Inflammatory macrophage treated with lipopolysaccharide for 4 hours (primary cell): Measurements from ENCODE around the gene NR1H4.
"Not testable (repeated sequence)": the region's sequence is repeated elsewhere in the genome, so short reads cannot be mapped to it uniquely, and the experiment has no call there.

Experiments
- DNase-seq: peaks from one replicate; pipeline ENCODE4 v3.0.0-alpha.2; 2020

The NR1H4 gene

DNA sequence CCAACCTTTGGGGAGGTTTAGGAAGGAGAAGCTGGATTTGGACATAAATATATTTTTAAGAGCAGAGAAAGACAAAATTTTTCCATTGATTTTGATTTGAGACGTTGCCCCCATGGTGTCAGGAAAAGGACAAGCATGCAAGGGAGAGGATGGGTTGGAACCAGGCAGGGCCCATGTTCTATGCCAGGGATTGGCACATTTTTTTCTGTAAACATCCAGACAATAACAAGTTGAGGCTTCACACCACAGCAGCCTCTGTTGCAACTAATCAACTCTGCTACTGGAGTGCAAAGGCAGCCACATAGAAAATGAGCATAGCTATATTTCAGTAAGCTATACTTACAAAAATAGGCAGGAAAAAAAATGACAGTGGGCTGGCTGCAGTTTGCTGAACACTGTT, 44.7 kb downstream of the NR1H4 start:
- no peak for DNase-seq

- no peak for DNase-seq
Measured at GRCh38 chr12:100520048-100520769, 46.5 kb downstream of the NR1H4 start.

DNA sequence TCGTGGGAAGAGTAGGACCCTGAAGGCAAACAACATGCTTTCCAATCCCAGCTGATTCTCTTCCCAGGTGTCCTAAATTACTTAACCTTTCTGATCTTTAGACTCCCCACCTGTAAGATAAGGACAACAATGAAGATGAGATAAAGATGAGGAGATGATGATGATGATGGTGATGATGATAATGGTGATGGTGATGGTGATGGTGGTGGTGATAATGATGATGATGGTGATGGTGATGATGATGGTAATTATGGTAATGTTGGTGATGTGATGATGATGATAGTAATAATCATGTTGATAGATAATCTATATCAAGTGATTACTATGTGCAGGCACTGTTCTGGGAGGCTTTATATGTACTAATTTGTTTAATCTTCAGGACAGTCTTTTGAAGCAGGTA, 48.3 kb downstream of the NR1H4 start:
- DNase-seq, result no peak

GRCh38 chr12:100528034-100528433, 54.4 kb downstream of the NR1H4 start:
- DNase-seq, result no peak

DNA sequence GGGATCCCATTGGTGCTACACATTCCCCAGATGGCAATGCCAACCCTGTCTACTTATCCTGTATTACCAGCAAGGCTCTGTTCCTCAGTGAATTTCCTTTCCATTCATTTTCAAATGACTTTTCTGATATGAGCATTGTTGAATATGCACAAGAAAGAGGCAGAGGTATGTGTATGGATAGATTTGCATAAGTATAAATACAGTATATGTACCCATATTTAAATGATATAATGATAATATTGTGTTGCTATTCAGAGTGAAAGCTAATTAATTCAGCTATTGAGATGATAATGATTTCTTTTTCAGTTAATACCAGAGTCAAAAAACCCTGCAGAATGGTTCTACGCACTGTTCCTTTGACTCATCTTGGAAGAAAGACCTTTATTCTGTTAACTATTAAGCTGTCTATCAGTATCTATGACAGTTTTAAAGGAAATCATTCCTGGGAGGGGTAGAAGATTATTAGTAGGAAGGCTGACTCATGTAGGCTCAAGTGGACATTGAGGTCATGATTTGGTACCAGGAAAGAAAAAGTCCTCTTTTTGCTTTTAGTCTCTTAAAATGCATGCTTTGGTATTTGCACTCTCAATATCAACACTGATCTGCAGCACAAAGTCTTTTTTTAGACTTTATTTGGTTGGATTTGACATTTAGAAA, 54.9 kb downstream of the NR1H4 start:
- no peak for DNase-seq

DNA sequence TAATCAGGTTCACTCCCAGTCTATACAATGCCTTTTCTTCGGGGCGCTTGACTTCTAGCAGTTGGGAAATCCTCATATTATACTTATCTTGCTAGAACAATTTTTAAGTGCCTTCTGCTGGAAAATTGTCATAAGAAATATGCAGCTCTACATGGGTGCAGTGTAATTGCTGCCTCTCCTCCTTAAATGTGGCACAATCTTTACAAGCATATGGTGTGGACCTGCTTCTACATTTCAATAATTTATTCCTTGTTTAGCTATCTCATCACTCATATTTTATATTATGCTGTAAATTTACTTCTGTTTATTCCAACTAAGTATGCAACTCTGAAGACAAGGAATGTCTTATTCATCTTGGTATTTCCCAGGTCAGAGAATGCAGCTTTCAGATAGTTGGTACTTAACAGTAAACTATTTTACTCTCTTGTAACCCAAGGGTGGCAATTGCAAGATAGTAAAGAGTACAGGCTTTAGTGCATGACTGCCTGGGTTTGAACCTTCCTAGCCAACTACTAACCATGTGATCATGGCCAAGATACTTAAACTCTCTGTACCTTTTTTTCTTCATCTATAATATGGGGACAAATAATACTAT, 56.2 kb downstream of the NR1H4 start:
- no peak for DNase-seq

- no peak for DNase-seq
Measured at GRCh38 chr12:100533376-100533775, 59.7 kb downstream of the NR1H4 start.

- no peak for DNase-seq
Measured at GRCh38 chr12:100534625-100535227, 61.1 kb downstream of the NR1H4 start.

DNA sequence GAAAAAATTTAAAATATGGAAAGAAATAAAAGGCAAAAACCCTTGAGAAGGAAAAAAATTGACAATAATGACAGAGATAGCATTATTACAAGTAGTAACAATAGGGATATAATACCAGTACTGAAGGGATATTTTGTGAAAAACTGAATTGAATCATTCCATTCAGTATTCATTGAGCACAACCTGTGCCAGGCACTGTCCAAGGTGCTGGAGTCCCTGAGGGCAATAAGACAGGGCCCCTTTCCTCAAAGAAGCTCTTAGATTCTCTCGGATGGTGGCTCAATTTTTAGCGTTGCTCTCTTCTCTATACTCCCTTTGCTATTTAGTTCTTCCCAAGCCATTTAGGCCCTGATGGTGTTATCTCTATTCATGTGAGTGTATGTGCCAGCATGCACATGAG, 65.5 kb downstream of the NR1H4 start:
- DNase-seq, result no peak

GRCh38 chr12:100544165-100544564, 70.5 kb downstream of the NR1H4 start:
- no peak for DNase-seq

DNA sequence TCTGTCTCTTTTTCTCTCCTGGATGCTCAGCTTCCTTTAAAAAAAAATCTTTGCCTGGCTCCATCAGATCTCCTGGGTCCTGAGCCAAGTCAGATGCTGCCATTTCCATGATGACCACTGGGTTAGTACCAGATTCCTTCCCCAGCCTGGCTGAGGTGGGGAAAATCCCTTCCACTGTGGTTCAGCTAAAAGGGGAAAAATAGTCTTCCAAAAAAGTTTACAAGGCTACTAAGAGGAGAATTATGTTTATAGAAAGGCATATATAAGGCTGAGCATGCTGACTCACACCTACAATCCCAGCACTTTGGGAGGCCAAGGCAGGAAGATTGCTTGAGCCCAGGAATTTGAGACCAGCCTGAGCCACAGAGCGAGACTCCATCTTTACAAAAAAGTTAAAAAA, 71.4 kb downstream of the NR1H4 start:
- DNase-seq, result no peak

DNA sequence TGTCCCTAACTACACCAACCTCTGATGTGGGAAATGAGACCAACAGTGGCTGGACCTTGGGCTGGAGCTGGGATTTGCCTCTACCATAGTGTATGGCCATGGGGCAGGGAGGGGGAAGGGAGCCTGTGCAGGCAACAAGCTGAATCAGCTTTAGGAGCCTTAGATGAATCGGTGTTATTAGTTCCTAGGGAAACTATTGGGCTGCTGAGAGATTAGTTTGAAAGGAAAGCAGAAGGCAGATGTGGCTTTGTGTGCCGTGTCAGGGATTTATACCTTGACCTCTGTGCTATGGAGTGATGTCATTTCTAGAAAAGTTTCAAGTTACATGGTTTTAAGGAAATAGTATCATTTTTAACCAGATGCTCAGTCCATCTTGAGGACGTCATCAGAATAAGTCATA, 80.3 kb downstream of the NR1H4 start:
- no peak for DNase-seq

DNA sequence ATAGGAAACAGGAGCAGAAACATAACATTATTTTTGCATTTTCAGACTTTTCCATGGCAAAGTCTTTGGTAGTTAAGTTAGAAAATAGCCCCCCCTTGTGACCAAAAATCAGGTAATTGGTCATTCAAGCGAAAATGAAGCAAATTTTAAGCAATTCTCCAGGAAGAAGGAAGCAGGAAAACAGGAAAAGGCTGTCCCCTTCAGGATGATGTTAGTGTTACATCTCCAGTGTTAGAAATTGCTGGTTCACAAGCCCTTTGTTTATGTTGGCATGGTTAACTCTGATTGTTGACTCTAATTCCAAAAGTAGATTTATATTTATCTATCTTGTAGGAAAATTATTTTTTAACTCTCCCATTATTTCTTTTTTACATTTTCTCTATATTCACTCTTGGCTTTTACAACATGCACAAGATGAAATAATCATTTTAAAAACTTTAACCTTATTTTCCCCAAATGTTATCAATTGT, 81.0 kb downstream of the NR1H4 start:
- DNase-seq, result peak; percentile 74

- DNase-seq, result peak; percentile 44
Measured at GRCh38 chr12:100555722-100556121, 82.1 kb downstream of the NR1H4 start.

- DNase-seq, result no peak
Measured at GRCh38 chr12:100557357-100557756, 83.7 kb downstream of the NR1H4 start.

- DNase-seq, result not testable (repeated sequence)
Measured at GRCh38 chr12:100559261-100559660, 85.6 kb downstream of the NR1H4 start.

- no peak for DNase-seq
Measured at GRCh38 chr12:100564090-100564489, 90.4 kb downstream of the NR1H4 start.

- no peak for DNase-seq
Measured at GRCh38 chr12:100564905-100565467, 91.3 kb downstream of the NR1H4 start.

- peak; percentile 20 for DNase-seq
Measured at GRCh38 chr12:100565987-100566545, 92.4 kb downstream of the NR1H4 start.

- peak; percentile 94 for DNase-seq
Measured at GRCh38 chr12:100566887-100567637, 93.4 kb downstream of the NR1H4 start.

DNA sequence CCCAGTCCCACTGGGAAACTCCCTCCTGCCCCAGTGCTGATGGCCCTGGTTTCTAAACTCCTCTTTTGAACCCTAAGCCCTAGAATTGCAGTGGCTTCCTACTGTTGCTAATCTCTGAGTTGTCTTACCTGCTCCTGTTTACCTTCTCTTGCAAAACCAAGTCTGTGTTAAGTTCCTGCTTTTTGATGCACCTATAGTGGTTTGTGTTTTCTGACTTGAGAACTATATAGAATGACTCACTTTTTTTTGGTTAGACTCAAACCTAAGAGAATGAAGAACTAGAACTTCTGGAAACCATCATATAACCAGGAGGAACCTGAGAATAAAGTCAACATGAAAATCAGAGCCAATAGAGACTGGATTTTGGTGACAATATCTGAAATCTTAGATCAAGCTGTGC, 94.3 kb downstream of the NR1H4 start:
- peak; percentile 12 for DNase-seq

- no peak for DNase-seq
Measured at GRCh38 chr12:100572184-100572583, 98.5 kb downstream of the NR1H4 start.
